ENCODE measurements around the gene DUOX1.
"Not testable (repeated sequence)": the region's sequence is repeated elsewhere in the genome, so short reads cannot be mapped to it uniquely, and the experiment has no call there.

Gene DUOX1

DNA sequence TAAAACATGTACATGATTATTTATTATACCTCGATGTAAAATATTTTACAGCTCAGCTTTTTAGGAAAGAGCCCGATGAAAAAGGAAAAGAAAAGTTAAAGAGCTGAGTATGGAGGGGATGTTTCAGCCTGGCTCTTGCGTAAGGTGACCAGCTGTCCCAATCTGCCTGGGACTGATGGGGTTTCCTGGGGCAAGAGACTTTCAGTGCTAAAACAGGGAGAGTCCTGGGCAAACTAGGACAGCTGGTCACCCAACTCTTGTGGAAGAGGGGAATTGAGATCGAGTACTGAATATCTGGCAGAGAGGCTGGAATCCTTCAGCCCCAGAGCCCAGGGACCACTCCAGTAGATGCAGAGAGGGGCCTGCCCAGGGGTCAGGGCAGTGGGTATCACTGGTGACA, 36.8 kb upstream of the DUOX1 start:
- Histone ChIP-seq H3K4me3 (ENCODE audit: low read depth, low read length) (no peak overlapping the region), H3K27ac (ENCODE audit: low read depth, low read length) (no peak overlapping the region), H3K27me3 (ENCODE audit: insufficient read depth, low read length) (peaks cover 52% of the 10 kb centered on the region), H3K36me3 (ENCODE audit: insufficient read depth, low read length) (no peaks in the 10 kb centered on the region), H3K4me1 (ENCODE audit: control insufficient read depth, insufficient read depth, low read length, unreplicated experiment) (peaks cover 9% of the 10 kb centered on the region), H3K79me2 (ENCODE audit: control insufficient read depth, insufficient read depth, low read length, unreplicated experiment) (no peaks in the 10 kb centered on the region), H2AFZ (ENCODE audit: low read length, unreplicated experiment) (no peak overlapping the region)

- H3K36me3 ChIP-seq (ENCODE audit: insufficient read depth, low read length): no peaks in the 10 kb centered on the region
- H3K27me3 ChIP-seq (ENCODE audit: insufficient read depth, low read length): peaks cover 54% of the 10 kb centered on the region
- no peak overlapping the region for H3K4me3 ChIP-seq (ENCODE audit: low read depth, low read length)
- peaks cover 9% of the 10 kb centered on the region for H3K4me1 ChIP-seq (ENCODE audit: control insufficient read depth, insufficient read depth, low read length, unreplicated experiment)
- no peak overlapping the region for H3K27ac ChIP-seq (ENCODE audit: low read depth, low read length)
- H3K79me2 ChIP-seq (ENCODE audit: control insufficient read depth, insufficient read depth, low read length, unreplicated experiment): no peaks in the 10 kb centered on the region
- no peak overlapping the region for H2AFZ ChIP-seq (ENCODE audit: low read length, unreplicated experiment)
These were observed 36.0 kb upstream of the DUOX1 start for GRCh38 chr15:45093622-45094357.

- no peak overlapping the region for H2AFZ ChIP-seq (ENCODE audit: low read length, unreplicated experiment)
- H3K36me3 ChIP-seq (ENCODE audit: insufficient read depth, low read length): no peaks in the 10 kb centered on the region
- peaks cover 9% of the 10 kb centered on the region for H3K4me1 ChIP-seq (ENCODE audit: control insufficient read depth, insufficient read depth, low read length, unreplicated experiment)
- no peak overlapping the region for H3K27ac ChIP-seq (ENCODE audit: low read depth, low read length)
- no peaks in the 10 kb centered on the region for H3K79me2 ChIP-seq (ENCODE audit: control insufficient read depth, insufficient read depth, low read length, unreplicated experiment)
- no peak overlapping the region for H3K4me3 ChIP-seq (ENCODE audit: low read depth, low read length)
- H3K27me3 ChIP-seq (ENCODE audit: insufficient read depth, low read length): peaks cover 50% of the 10 kb centered on the region
These were observed 35.5 kb upstream of the DUOX1 start for GRCh38 chr15:45094358-45094730.

GRCh38 chr15:45095661-45096060, 34.1 kb upstream of the DUOX1 start:
- Histone ChIP-seq H2AFZ (ENCODE audit: low read length, unreplicated experiment) (no peak overlapping the region), H3K36me3 (ENCODE audit: insufficient read depth, low read length) (no peaks in the 10 kb centered on the region), H3K79me2 (ENCODE audit: control insufficient read depth, insufficient read depth, low read length, unreplicated experiment) (no peaks in the 10 kb centered on the region), H3K4me1 (ENCODE audit: control insufficient read depth, insufficient read depth, low read length, unreplicated experiment) (peaks cover 9% of the 10 kb centered on the region), H3K27me3 (ENCODE audit: insufficient read depth, low read length) (peaks cover 41% of the 10 kb centered on the region), H3K27ac (ENCODE audit: low read depth, low read length) (no peak overlapping the region), H3K4me3 (ENCODE audit: low read depth, low read length) (no peak overlapping the region)

- H3K4me1 ChIP-seq (ENCODE audit: control insufficient read depth, insufficient read depth, low read length, unreplicated experiment): no peaks in the 10 kb centered on the region
- H3K27ac ChIP-seq (ENCODE audit: low read depth, low read length): no peak overlapping the region
- no peaks in the 10 kb centered on the region for H3K79me2 ChIP-seq (ENCODE audit: control insufficient read depth, insufficient read depth, low read length, unreplicated experiment)
- H3K4me3 ChIP-seq (ENCODE audit: low read depth, low read length): no peak overlapping the region
- H3K27me3 ChIP-seq (ENCODE audit: insufficient read depth, low read length): peaks cover 35% of the 10 kb centered on the region
- H3K36me3 ChIP-seq (ENCODE audit: insufficient read depth, low read length): no peaks in the 10 kb centered on the region
- no peak overlapping the region for H2AFZ ChIP-seq (ENCODE audit: low read length, unreplicated experiment)
These were observed 32.3 kb upstream of the DUOX1 start for GRCh38 chr15:45097466-45097865.

DNA sequence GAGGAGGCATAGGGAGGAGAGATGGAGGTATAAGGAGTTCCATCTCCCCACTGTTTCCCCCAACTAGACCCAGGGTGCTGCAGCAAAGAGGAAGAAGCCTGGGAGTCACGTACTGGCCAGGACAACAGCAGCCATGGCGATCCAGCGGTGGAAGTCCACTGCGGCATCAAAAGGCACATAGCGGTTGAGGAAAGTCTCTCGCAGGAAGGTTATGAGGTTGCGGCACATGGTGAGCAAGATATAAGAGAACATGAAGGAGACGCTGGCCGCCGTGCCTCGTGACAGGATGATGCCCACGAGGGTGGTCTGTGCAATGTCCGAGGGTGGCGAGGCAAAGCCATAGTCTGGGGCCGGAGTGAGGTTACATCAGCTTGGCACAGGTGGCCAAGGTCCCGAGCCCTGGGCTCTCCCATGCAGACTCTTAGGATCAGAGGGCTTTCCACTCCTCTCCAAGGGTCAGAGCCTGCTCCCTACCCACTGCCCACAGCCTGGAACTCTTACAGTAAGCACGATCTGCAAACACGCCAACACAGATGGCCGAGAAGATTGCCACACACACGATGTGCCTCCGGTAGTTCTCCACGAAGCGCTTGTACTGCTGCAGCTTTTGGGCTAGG, 30.1 kb upstream of the DUOX1 start:
- Histone ChIP-seq H3K4me3 (ENCODE audit: low read depth, low read length) (no peak overlapping the region), H3K79me2 (ENCODE audit: control insufficient read depth, insufficient read depth, low read length, unreplicated experiment) (no peaks in the 10 kb centered on the region), H3K4me1 (ENCODE audit: control insufficient read depth, insufficient read depth, low read length, unreplicated experiment) (no peaks in the 10 kb centered on the region), H3K36me3 (ENCODE audit: insufficient read depth, low read length) (no peaks in the 10 kb centered on the region), H3K27ac (ENCODE audit: low read depth, low read length) (no peak overlapping the region), H2AFZ (ENCODE audit: low read length, unreplicated experiment) (no peak overlapping the region), H3K27me3 (ENCODE audit: insufficient read depth, low read length) (peaks cover 37% of the 10 kb centered on the region)

- Histone ChIP-seq H3K27me3 (ENCODE audit: insufficient read depth, low read length) (peaks cover 46% of the 10 kb centered on the region), H3K4me3 (ENCODE audit: low read depth, low read length) (no peak overlapping the region), H3K79me2 (ENCODE audit: control insufficient read depth, insufficient read depth, low read length, unreplicated experiment) (no peaks in the 10 kb centered on the region), H3K27ac (ENCODE audit: low read depth, low read length) (no peak overlapping the region), H2AFZ (ENCODE audit: low read length, unreplicated experiment) (no peak overlapping the region), H3K4me1 (ENCODE audit: control insufficient read depth, insufficient read depth, low read length, unreplicated experiment) (no peaks in the 10 kb centered on the region), H3K36me3 (ENCODE audit: insufficient read depth, low read length) (no peaks in the 10 kb centered on the region)
These were observed 28.7 kb upstream of the DUOX1 start for GRCh38 chr15:45100884-45101625.

- H3K4me1 ChIP-seq (ENCODE audit: control insufficient read depth, insufficient read depth, low read length, unreplicated experiment): no peaks in the 10 kb centered on the region
- no peaks in the 10 kb centered on the region for H3K36me3 ChIP-seq (ENCODE audit: insufficient read depth, low read length)
- H3K4me3 ChIP-seq (ENCODE audit: low read depth, low read length): no peak overlapping the region
- H3K79me2 ChIP-seq (ENCODE audit: control insufficient read depth, insufficient read depth, low read length, unreplicated experiment): no peaks in the 10 kb centered on the region
- H3K27me3 ChIP-seq (ENCODE audit: insufficient read depth, low read length): peaks cover 51% of the 10 kb centered on the region
- no peak overlapping the region for H3K27ac ChIP-seq (ENCODE audit: low read depth, low read length)
- H2AFZ ChIP-seq (ENCODE audit: low read length, unreplicated experiment): no peak overlapping the region
These were observed 28.0 kb upstream of the DUOX1 start for GRCh38 chr15:45101749-45102148.

GRCh38 chr15:45102226-45102625, 27.6 kb upstream of the DUOX1 start:
- Histone ChIP-seq H3K36me3 (ENCODE audit: insufficient read depth, low read length) (no peaks in the 10 kb centered on the region), H3K27me3 (ENCODE audit: insufficient read depth, low read length) (peaks cover 54% of the 10 kb centered on the region), H3K4me3 (ENCODE audit: low read depth, low read length) (no peak overlapping the region), H3K4me1 (ENCODE audit: control insufficient read depth, insufficient read depth, low read length, unreplicated experiment) (no peaks in the 10 kb centered on the region), H2AFZ (ENCODE audit: low read length, unreplicated experiment) (no peak overlapping the region), H3K27ac (ENCODE audit: low read depth, low read length) (no peak overlapping the region), H3K79me2 (ENCODE audit: control insufficient read depth, insufficient read depth, low read length, unreplicated experiment) (no peaks in the 10 kb centered on the region)

DNA sequence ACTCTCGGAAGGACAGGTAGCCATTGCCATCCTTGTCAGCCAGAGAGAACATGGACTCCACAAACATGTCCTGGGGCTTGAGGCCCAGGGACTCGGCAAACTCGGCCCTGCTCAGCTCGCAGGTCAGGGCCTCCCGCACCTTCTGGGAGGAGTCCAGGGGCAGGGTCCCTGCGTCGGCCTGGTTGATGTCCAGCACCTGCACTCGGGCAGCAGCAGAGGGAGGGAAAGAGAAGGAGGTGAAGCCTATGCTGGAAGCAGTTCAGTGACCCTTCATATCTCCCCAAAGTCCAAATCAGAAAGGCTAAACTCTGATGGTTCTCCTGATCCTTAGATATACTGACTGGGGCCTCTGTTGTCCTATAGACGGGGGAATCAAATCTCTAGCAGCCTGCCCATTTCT, 25.6 kb upstream of the DUOX1 start:
- H3K27ac ChIP-seq (ENCODE audit: low read depth, low read length); H3K79me2 ChIP-seq (ENCODE audit: control insufficient read depth, insufficient read depth, low read length, unreplicated experiment); H3K4me3 ChIP-seq (ENCODE audit: low read depth, low read length); H2AFZ ChIP-seq (ENCODE audit: low read length, unreplicated experiment); H3K36me3 ChIP-seq (ENCODE audit: insufficient read depth, low read length); H3K4me1 ChIP-seq (ENCODE audit: control insufficient read depth, insufficient read depth, low read length, unreplicated experiment): not testable (repeated sequence)
- H3K27me3 ChIP-seq (ENCODE audit: insufficient read depth, low read length): peaks cover 59% of the 10 kb centered on the region

GRCh38 chr15:45105586-45105985, 24.2 kb upstream of the DUOX1 start:
- Histone ChIP-seq H3K36me3 (ENCODE audit: insufficient read depth, low read length) (no peaks in the 10 kb centered on the region), H3K4me1 (ENCODE audit: control insufficient read depth, insufficient read depth, low read length, unreplicated experiment) (no peaks in the 10 kb centered on the region), H3K27ac (ENCODE audit: low read depth, low read length) (no peak overlapping the region), H3K27me3 (ENCODE audit: insufficient read depth, low read length) (peaks cover 69% of the 10 kb centered on the region), H3K4me3 (ENCODE audit: low read depth, low read length) (no peak overlapping the region), H3K79me2 (ENCODE audit: control insufficient read depth, insufficient read depth, low read length, unreplicated experiment) (no peaks in the 10 kb centered on the region), H2AFZ (ENCODE audit: low read length, unreplicated experiment) (no peak overlapping the region)

Data from ACC112 (cell line).